Stimulated activated effector memory CD8-positive, alpha-beta T cell treated with anti-CD3 and anti-CD28 coated beads, Interleukin-12 subunit alpha, Interleukin-12 subunit beta, amount 100 ng/mL, for 72 hours (primary cell): ENCODE measurements around the gene TFDP2.
"Not testable (repeated sequence)": the region's sequence is repeated elsewhere in the genome, so short reads cannot be mapped to it uniquely, and the experiment has no call there.

Experiments used
- ATAC-seq: fragments of 150-1000 bp; cut with Tn5 transposase; 2 replicates; pipeline ENCODE4 v1.10.0; 2021
- DNase-seq, 2 donors: peaks; one replicate each; pipeline ENCODE4 v3.0.0; 2021 to 2022; ENCODE audit warnings: low spot score in 2 of 2
- H3K27ac Mint-ChIP-seq: one replicate; pipeline ENCODE4 v1.8.0; 2022; ENCODE audit warnings: mild to moderate bottlenecking, mixed read lengths
- H3K36me3 Mint-ChIP-seq: one replicate; pipeline ENCODE4 v1.8.0; 2022; ENCODE audit warnings: mild to moderate bottlenecking, mixed read lengths
- H3K4me1 Mint-ChIP-seq: one replicate; pipeline ENCODE4 v1.8.0; 2022; ENCODE audit warnings: mixed read lengths
- H3K4me3 Mint-ChIP-seq: one replicate; pipeline ENCODE4 v1.8.0; 2022; ENCODE audit warnings: mild to moderate bottlenecking, mixed read lengths
- H3K9me3 Mint-ChIP-seq: one replicate; pipeline ENCODE4 v1.8.0; 2022; ENCODE audit warnings: mixed read lengths

TFDP2 gene

GRCh38 chr3:141994856-141995255 is 154.5 kb downstream of the TFDP2 start:
- H3K27ac Mint-ChIP-seq = no peak overlapping the region
- DNase-seq (no peak), ATAC-seq (no peak)
- no peaks in the 10 kb centered on the region for H3K4me1 Mint-ChIP-seq
- no peaks in the 10 kb centered on the region for H3K9me3 Mint-ChIP-seq
- no peaks in the 10 kb centered on the region for H3K36me3 Mint-ChIP-seq
- H3K4me3 Mint-ChIP-seq = no peak overlapping the region

GRCh38 chr3:141992512-141992911 is 156.8 kb downstream of the TFDP2 start:
- DNase-seq (no peak), ATAC-seq (no peak)
- no peaks in the 10 kb centered on the region for H3K4me1 Mint-ChIP-seq
- H3K9me3 Mint-ChIP-seq = no peaks in the 10 kb centered on the region
- H3K4me3 Mint-ChIP-seq = no peak overlapping the region
- no peaks in the 10 kb centered on the region for H3K36me3 Mint-ChIP-seq
- H3K27ac Mint-ChIP-seq = no peak overlapping the region

- Mint-ChIP-seq H3K9me3 (no peaks in the 10 kb centered on the region), H3K4me1 (no peaks in the 10 kb centered on the region), H3K4me3 (no peak overlapping the region), H3K36me3 (no peaks in the 10 kb centered on the region), H3K27ac (no peak overlapping the region)
- ATAC-seq = peak; percentile 55
- DNase-seq = no peak
These were observed 162.7 kb downstream of the TFDP2 start for GRCh38 chr3:141986548-141987107.

DNA sequence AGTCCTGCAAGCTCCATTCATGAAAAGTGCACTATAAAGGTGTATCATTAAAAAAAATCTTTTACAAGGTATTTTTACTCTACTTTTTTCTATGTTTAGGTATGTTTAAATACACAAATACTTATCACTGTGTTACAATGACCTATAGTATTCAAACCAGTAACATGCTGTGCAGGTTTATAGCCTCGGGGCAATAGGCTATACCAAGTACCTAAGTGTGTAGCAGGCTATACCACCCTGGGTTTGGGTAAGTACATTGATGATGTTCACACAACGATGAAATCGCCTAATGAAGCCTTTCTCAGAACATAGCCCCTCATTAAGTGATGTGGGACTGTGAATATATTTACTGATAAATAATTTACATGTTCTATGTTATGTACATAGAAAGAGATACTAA is 168.3 kb downstream of the TFDP2 start:
- ATAC-seq = no peak
- no peaks in the 10 kb centered on the region for H3K9me3 Mint-ChIP-seq
- H3K4me3 Mint-ChIP-seq = no peak overlapping the region
- no peaks in the 10 kb centered on the region for H3K4me1 Mint-ChIP-seq
- DNase-seq = no peak
- peaks cover 7% of the 10 kb centered on the region for H3K36me3 Mint-ChIP-seq
- H3K27ac Mint-ChIP-seq = no peak overlapping the region

- Mint-ChIP-seq H3K4me1 (no peaks in the 10 kb centered on the region), H3K27ac (no peak overlapping the region), H3K36me3 (peaks cover 7% of the 10 kb centered on the region), H3K9me3 (no peaks in the 10 kb centered on the region), H3K4me3 (no peak overlapping the region)
- DNase-seq (no peak), ATAC-seq (peak; percentile 40)
These were observed 170.2 kb downstream of the TFDP2 start for GRCh38 chr3:141979050-141979671.

- not testable (repeated sequence) for DNase-seq, H3K4me3 Mint-ChIP-seq, H3K4me1 Mint-ChIP-seq, H3K36me3 Mint-ChIP-seq, H3K27ac Mint-ChIP-seq, ATAC-seq, H3K9me3 Mint-ChIP-seq
These were observed 174.6 kb downstream of the TFDP2 start for GRCh38 chr3:141974777-141975176.

DNA sequence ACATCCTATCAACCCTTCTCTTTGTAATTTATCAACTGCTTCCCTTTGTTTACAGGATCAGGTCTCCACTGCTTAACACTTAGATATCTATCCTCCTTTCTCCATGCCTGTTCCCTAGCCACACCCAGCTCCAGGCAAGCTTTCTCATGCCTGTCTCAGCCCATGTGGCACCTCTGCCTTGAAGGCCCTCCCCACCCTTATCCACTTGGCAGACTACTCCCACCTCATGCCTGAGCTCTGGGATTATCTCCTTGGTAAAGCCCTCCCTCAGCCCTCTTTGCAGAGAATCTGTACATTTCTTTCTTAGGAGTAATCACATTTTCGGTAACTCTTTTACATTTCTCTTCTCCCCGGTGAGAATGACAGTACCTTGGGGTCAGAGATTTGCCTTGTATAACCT is 176.9 kb downstream of the TFDP2 start:
- H3K4me1 Mint-ChIP-seq = no peaks in the 10 kb centered on the region
- no peaks in the 10 kb centered on the region for H3K36me3 Mint-ChIP-seq
- no peak overlapping the region for H3K4me3 Mint-ChIP-seq
- H3K27ac Mint-ChIP-seq = peak overlapping the region; percentile 11
- DNase-seq (no peak), ATAC-seq (no peak)
- no peaks in the 10 kb centered on the region for H3K9me3 Mint-ChIP-seq

- Mint-ChIP-seq H3K4me3 (no peak overlapping the region), H3K27ac (no peak overlapping the region), H3K36me3 (no peaks in the 10 kb centered on the region), H3K4me1 (no peaks in the 10 kb centered on the region), H3K9me3 (no peaks in the 10 kb centered on the region)
- ATAC-seq (no peak), DNase-seq (no peak)
These were observed 177.8 kb downstream of the TFDP2 start for GRCh38 chr3:141971571-141971970.

DNA sequence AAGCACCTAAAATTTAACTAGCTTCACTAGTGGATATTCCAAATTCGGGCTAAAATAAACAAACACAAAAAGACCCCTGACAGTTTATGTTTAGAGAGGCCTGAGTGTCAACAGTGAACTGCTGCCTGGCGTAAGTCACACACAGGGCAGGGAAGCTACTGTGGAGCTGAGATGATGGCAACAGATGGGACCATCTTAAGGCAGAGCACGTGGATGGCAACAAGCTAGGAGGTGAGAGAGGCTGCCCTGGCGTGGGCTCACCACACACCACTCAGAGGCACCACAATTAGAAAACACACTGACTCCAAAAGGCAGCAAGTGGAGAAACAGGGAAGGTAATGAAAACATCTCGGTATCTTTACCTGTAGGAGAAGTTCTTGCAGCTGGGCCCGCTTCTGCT is 179.6 kb downstream of the TFDP2 start:
- no peak for ATAC-seq
- no peaks in the 10 kb centered on the region for H3K9me3 Mint-ChIP-seq
- H3K4me3 Mint-ChIP-seq = no peak overlapping the region
- no peaks in the 10 kb centered on the region for H3K36me3 Mint-ChIP-seq
- no peaks in the 10 kb centered on the region for H3K4me1 Mint-ChIP-seq
- no peak overlapping the region for H3K27ac Mint-ChIP-seq
- no peak for DNase-seq

DNA sequence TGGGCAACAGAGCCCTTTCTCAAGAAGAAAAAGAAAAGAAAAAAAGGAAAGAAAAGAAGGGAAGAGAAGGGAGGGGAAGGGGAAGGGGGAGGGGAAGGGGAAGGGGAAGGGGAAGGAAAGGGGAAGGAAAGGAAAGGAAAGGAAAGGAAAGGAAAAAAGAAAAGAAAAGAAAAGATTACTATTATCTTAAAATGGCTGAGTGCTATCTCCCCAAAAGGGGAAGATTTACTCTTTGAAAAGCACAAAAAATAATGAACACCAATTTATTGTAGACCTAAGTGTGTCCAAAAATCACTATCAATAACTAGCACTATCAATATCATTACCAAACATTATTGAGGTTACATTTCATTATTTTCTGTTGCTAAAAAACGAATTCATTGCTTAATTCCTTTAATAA is 183.9 kb downstream of the TFDP2 start:
- H3K4me1 Mint-ChIP-seq = no peaks in the 10 kb centered on the region
- H3K36me3 Mint-ChIP-seq = no peaks in the 10 kb centered on the region
- no peak overlapping the region for H3K4me3 Mint-ChIP-seq
- no peak for ATAC-seq
- H3K9me3 Mint-ChIP-seq = no peaks in the 10 kb centered on the region
- no peak for DNase-seq
- no peak overlapping the region for H3K27ac Mint-ChIP-seq

GRCh38 chr3:141963301-141963700 is 186.0 kb downstream of the TFDP2 start:
- Mint-ChIP-seq H3K4me3 (no peak overlapping the region), H3K9me3 (no peaks in the 10 kb centered on the region), H3K4me1 (no peaks in the 10 kb centered on the region), H3K36me3 (peaks cover 17% of the 10 kb centered on the region), H3K27ac (peak overlapping the region; percentile 48)
- DNase-seq (no peak), ATAC-seq (no peak)

- Mint-ChIP-seq H3K4me3 (no peak overlapping the region), H3K9me3 (no peaks in the 10 kb centered on the region), H3K27ac (no peak overlapping the region), H3K4me1 (no peaks in the 10 kb centered on the region), H3K36me3 (peaks cover 18% of the 10 kb centered on the region)
- DNase-seq = no peak
- no peak for ATAC-seq
These were observed 188.6 kb downstream of the TFDP2 start for GRCh38 chr3:141960731-141961130.

- no peaks in the 10 kb centered on the region for H3K4me1 Mint-ChIP-seq
- no peak overlapping the region for H3K4me3 Mint-ChIP-seq
- ATAC-seq (no peak), DNase-seq (no peak)
- peaks cover 18% of the 10 kb centered on the region for H3K36me3 Mint-ChIP-seq
- H3K9me3 Mint-ChIP-seq = no peaks in the 10 kb centered on the region
- no peak overlapping the region for H3K27ac Mint-ChIP-seq
These were observed 189.5 kb downstream of the TFDP2 start for GRCh38 chr3:141959589-141960554.

DNA sequence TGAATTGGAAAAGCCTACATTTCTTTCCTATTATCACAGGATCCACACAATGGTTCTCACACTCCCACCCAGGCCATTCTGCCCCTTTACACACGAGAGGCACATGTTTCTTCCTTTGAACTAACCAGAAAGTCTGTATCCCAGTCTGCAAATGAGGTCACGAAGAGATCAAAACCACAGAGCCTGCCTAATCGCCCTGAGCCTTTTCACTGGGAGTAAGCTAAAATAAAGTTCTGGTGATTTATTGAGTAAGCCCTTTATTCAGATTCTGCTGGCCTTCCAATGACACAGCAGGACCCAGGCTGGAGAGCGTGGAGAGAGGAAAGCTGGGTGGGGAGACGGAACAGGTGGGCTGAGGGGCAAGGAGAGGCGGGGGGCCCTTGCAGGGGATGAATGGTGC is 194.2 kb downstream of the TFDP2 start:
- peaks cover 2% of the 10 kb centered on the region for H3K4me1 Mint-ChIP-seq
- peak overlapping the region; percentile 9 for H3K27ac Mint-ChIP-seq
- DNase-seq (no peak), ATAC-seq (no peak)
- H3K36me3 Mint-ChIP-seq = peaks cover 25% of the 10 kb centered on the region
- no peak overlapping the region for H3K4me3 Mint-ChIP-seq
- H3K9me3 Mint-ChIP-seq = no peaks in the 10 kb centered on the region

DNA sequence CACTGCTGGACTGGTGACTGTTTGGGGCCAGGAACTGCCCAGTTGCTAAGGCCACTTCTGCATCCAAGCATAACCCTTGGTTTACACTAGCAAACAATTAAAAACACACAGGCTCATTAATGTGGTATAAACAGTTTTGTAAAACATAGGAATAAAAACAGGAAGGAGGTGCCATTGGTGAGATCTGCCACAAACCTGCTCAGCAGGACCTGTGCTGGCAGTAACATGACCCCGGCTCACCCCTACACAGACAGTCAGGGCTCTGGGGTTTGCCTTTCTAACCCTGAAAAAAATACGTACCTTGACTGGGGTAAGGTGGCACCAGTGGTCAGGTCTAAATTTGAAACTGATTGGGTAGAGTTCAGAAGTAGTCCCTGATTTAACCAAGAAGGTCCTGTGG is 196.7 kb downstream of the TFDP2 start:
- Mint-ChIP-seq H3K27ac (no peak overlapping the region), H3K4me3 (no peak overlapping the region), H3K9me3 (no peaks in the 10 kb centered on the region), H3K4me1 (peaks cover 6% of the 10 kb centered on the region), H3K36me3 (peaks cover 8% of the 10 kb centered on the region)
- DNase-seq (no peak), ATAC-seq (no peak)
